Measurements from ENCODE around the gene CPT1B.

- TF ChIP-seq CTCF (IDR thresholded peaks at IDR 0.05) (no peak), POLR2A (IDR thresholded peaks at IDR 0.05) (no peak)
These were observed 13.9 kb downstream of the CPT1B start for GRCh38 chr22:50564289-50564688.

All from uterus (tissue), 2 donors.